Skeletal muscle satellite cell (primary cell): ENCODE data around the gene NINJ1. TPM values are rescaled to one million over a fixed set of nuclear protein-coding genes. Genes with fewer than 3 reads are reported as not detected.
A peak's percentile ranks its signal among the peaks of the same experiment; 100 is the strongest.

ENCODE experiments used
- H3K27me3 ChIP-seq: 2 replicates; pipeline ENCODE4 v1.7.0; 2013; ENCODE audit warnings: low read length; ENCODE audit not compliant: control insufficient read depth, insufficient read depth
- H3K36me3 ChIP-seq: 2 replicates; pipeline ENCODE4 v1.7.0; 2013; ENCODE audit warnings: mild to moderate bottlenecking, control low read depth, low read length; ENCODE audit not compliant: insufficient read depth
- H3K4me1 ChIP-seq: 2 replicates; pipeline ENCODE4 v1.7.0; 2013; ENCODE audit warnings: low read length; ENCODE audit not compliant: control insufficient read depth, insufficient read depth
- H3K4me2 ChIP-seq: 2 replicates; pipeline ENCODE4 v1.7.0; 2013; ENCODE audit warnings: mild to moderate bottlenecking, low read length
- H3K4me3 ChIP-seq: 2 replicates; pipeline ENCODE4 v1.7.0; 2013; ENCODE audit warnings: low read length
- H3K9ac ChIP-seq: 2 replicates; pipeline ENCODE4 v1.7.0; 2013; ENCODE audit warnings: mild to moderate bottlenecking, low read depth, low read length, moderate library complexity
- H3K9me3 ChIP-seq: replicated peaks from 2 replicates; pipeline ENCODE4 v1.7.0; 2013; ENCODE audit warnings: mild to moderate bottlenecking, control low read depth, low read length
- total RNA-seq: library from RNA; depleted of rRNA; stranded (reverse); fragments of >200 nt; gene quantifications from 2 replicates; pipeline ENCODE4 v1.2.3, GENCODE V29; 2012; rRNA removed

Gene NINJ1, protein sequence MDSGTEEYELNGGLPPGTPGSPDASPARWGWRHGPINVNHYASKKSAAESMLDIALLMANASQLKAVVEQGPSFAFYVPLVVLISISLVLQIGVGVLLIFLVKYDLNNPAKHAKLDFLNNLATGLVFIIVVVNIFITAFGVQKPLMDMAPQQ
- 16.6 and 20.0 TPM in 2 replicates for total RNA-seq

DNA sequence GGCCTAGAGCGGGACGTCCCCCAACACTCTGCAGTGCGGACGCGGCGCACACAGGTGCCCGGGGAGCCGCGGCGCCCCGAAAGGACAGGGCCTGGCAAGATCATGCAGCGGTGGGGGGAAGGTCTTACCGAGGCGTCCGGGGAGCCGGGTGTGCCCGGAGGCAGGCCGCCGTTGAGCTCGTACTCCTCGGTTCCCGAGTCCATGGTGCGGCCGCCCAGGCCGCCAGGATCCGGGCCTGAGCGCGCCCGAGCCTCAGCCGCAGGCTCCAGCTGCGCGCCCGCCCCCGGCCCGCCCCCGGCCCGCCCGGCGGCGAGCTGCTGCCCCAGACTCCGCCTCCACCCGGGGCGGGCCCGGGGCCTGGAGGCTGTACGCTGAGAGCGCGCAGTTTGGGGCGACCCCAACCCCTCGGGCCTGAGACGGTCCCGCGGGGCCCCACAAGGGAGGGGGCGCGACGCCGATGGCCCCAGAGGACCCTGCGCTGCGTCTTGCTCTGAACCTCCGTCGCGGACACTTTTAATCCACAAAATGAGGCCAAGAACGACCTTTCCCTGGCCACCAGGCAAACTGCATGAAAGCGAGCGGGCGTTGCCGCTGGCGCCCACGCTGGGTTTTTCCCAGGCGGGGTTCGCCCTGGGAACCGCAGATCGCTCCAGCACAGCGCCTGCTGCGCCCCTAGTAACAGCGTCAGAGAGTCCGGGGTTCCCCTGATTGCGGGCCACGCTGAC lies at the start of gene NINJ1:
Gene NINJ1, minus strand, starts transcription at position 237 of the 725 bp plus-strand sequence. Its CDS starts 34 bp downstream, at position 203.
- peaks cover 42% of the 10 kb centered on the region for H3K4me1 ChIP-seq

DNA sequence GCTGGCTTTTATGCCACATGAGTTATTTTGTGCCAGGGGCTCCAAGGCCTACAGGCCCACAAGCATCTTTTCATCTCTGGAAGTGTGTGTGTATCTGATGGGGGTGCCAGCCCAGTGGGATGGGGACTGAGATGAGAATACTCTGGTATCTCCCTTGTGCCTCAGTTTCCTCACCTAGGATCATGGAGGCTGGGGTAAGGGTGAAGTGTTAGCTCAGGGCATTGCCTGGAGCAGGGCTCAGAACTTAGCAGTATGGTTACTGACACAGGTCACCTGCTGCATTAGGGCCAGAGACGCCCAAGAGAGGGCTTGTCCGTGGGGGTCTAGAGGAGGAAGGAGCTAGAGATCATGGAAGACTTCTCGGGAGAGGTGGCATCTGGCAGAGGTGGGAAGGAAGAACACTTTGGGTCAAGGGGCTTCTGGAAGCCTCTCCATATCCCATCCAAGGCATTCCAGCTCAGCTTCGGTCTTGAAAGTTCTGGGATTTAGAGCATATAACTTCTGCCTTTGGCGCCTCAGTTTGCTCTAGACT lies 49.1 kb upstream of the NINJ1 start:
- H3K4me3 ChIP-seq = no peak overlapping the region
- no peaks in the 10 kb centered on the region for H3K36me3 ChIP-seq
- H3K4me1 ChIP-seq = no peaks in the 10 kb centered on the region
- H3K9ac ChIP-seq = no peak overlapping the region
- H3K4me2 ChIP-seq = peak overlapping the region; percentile 74
- H3K27me3 ChIP-seq = peaks cover 72% of the 10 kb centered on the region
- no peaks in the 10 kb centered on the region for H3K9me3 ChIP-seq

More for the DNA sequence above, at the start of gene NINJ1:
- H3K27me3 ChIP-seq = no peaks in the 10 kb centered on the region
- peak within 1 kb of the TSS; percentile 89 for H3K4me2 ChIP-seq
- peaks cover 4% of the 10 kb centered on the region for H3K9me3 ChIP-seq
- H3K36me3 ChIP-seq = no peaks in the 10 kb centered on the region
- peak within 1 kb of the TSS; percentile 92 for H3K4me3 ChIP-seq
- peak within 1 kb of the TSS; percentile 87 for H3K9ac ChIP-seq

DNA sequence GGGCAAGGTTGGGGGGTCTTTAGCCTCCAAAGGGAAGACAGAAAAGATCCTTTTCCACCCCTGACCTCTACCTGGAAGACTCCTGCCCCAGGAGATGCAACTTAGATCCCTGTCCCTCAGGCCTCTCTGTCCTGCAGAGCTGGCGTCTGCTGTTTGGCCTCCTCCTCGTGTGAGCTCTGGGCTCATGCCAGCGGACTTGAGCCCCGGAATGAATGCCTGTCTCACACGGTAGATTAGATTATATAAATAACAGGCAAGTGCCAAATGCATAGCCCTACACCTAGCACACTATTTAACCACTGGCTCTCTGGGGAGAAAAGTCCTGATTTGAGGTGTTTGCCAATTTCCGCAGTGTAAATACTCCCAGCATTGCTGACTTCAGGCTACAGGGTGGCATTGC lies 48.5 kb upstream of the NINJ1 start:
- H3K4me3 ChIP-seq = no peak overlapping the region
- H3K4me2 ChIP-seq = no peak overlapping the region
- peaks cover 75% of the 10 kb centered on the region for H3K27me3 ChIP-seq
- no peaks in the 10 kb centered on the region for H3K36me3 ChIP-seq
- H3K9ac ChIP-seq = no peak overlapping the region
- no peaks in the 10 kb centered on the region for H3K9me3 ChIP-seq
- no peaks in the 10 kb centered on the region for H3K4me1 ChIP-seq

DNA sequence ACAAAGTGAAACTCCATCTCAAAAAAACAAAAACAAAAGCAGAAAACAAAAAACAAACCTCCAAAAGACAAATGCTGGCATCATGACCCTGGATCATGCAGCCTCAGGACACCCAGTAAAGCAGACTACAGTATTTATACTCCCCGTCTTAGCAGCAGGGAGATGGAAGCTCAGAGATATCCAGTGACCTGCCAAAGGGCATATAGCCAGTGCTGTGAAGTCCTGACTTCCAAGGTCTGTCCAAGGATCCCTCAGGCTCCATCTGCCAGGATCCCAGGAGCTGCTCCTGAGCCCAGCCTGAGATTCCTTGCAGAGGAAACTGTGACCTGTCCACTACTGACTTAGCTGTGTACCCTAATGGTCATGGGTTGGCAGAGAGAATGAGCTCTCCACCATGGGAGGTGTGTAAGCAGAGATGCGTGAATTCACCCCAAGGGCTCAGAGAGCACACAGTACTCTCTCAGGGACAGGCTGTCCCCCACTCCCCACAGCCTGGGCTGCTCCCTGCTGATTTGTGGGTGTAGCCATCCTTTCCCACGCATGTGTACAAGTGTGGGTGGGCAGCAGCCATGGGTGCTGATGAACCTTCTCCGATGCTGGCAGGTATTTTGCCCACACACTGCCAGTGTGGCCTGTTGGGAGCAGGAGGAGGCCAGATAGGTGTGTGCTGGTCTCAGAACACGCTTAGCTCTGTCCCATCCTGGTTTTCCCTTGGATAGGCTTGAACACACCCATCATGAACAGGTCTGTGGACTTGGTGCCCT lies 47.8 kb upstream of the NINJ1 start:
- H3K4me2 ChIP-seq = no peak overlapping the region
- no peaks in the 10 kb centered on the region for H3K9me3 ChIP-seq
- no peak overlapping the region for H3K9ac ChIP-seq
- no peaks in the 10 kb centered on the region for H3K36me3 ChIP-seq
- H3K4me3 ChIP-seq = no peak overlapping the region
- no peaks in the 10 kb centered on the region for H3K4me1 ChIP-seq
- H3K27me3 ChIP-seq = peaks cover 70% of the 10 kb centered on the region

DNA sequence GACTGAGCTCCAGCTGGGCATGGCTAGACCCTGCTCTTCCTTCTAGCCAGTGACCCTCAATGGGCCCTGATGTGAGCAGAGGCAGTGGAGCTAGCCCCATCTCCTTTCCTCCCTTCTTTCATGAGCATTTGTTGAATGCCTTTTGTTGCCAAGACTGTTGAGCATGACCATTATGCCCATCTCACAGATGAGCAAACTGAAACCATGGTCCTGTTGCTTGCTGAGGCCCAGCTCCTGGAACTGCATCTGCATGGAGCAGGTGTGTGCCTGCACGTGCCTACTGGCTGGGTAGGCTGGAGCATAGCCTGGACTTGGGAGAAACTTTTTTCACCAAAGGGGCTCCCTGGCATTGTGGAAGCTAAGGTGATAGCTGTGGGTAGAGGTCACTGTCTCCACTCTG lies 46.9 kb upstream of the NINJ1 start:
- H3K27me3 ChIP-seq = peaks cover 64% of the 10 kb centered on the region
- H3K4me1 ChIP-seq = no peaks in the 10 kb centered on the region
- H3K9ac ChIP-seq = no peak overlapping the region
- no peaks in the 10 kb centered on the region for H3K9me3 ChIP-seq
- no peak overlapping the region for H3K4me3 ChIP-seq
- H3K36me3 ChIP-seq = no peaks in the 10 kb centered on the region
- no peak overlapping the region for H3K4me2 ChIP-seq

DNA sequence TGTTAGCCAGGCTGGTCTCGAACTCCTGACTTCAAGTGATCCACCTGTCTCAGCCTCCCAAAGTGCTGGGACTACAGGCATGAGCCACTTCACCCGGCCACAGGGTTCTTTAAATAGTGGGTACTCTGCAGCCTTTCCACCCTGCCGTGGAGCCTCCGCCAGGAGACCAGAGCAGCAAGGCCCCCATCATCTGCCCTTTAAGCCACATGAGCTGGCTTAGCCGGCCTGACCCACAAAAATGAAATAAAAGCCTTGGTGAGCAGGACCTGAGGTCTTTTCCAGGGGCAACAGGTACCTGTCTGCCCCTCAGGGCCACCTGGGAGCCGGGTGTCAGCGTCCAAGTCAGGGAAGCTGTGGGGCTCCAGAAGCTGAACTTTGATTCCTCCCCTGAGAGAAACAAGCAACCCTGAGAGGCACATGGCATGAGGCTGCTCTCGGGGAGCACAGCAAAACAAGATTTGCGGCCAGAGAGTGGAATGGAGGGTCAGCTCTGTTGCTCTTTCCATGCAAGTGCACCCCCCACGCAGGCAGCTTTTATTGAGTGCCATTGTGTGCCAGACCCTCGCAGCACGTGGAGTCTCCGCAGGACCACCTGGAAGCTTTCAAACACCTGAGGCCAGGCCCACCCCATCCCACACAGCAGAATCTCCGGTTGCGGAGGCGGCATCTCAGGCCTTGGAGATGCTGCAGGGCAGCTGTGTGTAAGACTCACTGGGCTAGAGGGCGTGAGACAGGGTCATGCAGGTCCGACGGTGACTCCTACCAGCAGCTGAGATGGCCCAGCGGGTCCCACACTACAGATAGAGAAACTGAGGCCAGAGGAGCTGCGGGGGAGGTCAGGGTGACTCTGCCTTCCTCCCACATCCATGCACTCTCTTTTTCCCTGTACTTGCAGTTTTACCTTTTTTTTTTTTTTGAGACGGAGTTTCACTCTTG lies 45.1 kb upstream of the NINJ1 start:
- H3K4me1 ChIP-seq = no peaks in the 10 kb centered on the region
- H3K9ac ChIP-seq = no peak overlapping the region
- H3K27me3 ChIP-seq = peaks cover 55% of the 10 kb centered on the region
- H3K4me2 ChIP-seq = no peak overlapping the region
- H3K36me3 ChIP-seq = no peaks in the 10 kb centered on the region
- H3K4me3 ChIP-seq = no peak overlapping the region
- no peaks in the 10 kb centered on the region for H3K9me3 ChIP-seq

DNA sequence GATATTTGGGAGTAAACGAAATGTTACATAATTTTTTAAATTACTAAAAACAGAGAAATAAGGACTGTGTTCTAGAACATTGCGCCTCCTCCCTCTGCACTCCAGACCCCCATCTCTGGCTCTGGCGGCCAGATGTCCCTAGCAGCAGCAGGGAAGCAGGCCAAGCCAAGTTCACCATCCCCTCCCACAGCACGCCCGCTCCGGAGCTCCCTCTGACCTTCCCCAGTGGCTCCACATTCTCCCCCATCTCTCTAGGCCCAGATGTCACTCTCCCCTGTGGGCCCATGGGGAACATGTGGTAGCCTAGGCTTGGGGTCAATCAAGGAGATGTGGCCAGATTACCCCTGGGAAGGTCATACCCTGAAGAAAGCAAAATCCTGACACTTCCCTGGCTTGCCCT lies 43.6 kb upstream of the NINJ1 start:
- H3K4me2 ChIP-seq = no peak overlapping the region
- peaks cover 51% of the 10 kb centered on the region for H3K27me3 ChIP-seq
- no peak overlapping the region for H3K9ac ChIP-seq
- H3K4me1 ChIP-seq = no peaks in the 10 kb centered on the region
- no peaks in the 10 kb centered on the region for H3K9me3 ChIP-seq
- no peaks in the 10 kb centered on the region for H3K36me3 ChIP-seq
- H3K4me3 ChIP-seq = no peak overlapping the region

DNA sequence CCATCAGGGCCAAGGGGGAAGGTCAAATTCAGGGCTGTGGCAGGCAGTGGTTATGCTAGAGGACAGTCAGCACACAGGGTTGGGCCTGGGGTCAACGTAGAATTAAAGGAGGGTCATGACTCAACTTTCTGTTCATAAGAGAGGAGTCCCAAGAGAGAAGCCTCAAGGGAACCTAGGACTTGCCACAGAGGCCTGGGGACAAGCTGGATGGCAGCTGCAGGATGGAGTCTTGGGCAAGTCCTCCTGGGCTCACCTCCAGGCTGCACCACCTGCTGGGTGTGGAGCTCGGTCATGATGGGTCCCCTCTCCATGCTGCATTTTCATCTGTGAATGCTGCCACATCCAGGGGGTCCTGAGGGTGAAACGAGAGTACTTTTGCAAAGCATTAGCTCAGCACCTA lies 40.9 kb upstream of the NINJ1 start:
- H3K36me3 ChIP-seq = no peaks in the 10 kb centered on the region
- H3K27me3 ChIP-seq = peaks cover 43% of the 10 kb centered on the region
- H3K4me1 ChIP-seq = no peaks in the 10 kb centered on the region
- no peak overlapping the region for H3K9ac ChIP-seq
- H3K4me2 ChIP-seq = no peak overlapping the region
- no peaks in the 10 kb centered on the region for H3K9me3 ChIP-seq
- H3K4me3 ChIP-seq = no peak overlapping the region

DNA sequence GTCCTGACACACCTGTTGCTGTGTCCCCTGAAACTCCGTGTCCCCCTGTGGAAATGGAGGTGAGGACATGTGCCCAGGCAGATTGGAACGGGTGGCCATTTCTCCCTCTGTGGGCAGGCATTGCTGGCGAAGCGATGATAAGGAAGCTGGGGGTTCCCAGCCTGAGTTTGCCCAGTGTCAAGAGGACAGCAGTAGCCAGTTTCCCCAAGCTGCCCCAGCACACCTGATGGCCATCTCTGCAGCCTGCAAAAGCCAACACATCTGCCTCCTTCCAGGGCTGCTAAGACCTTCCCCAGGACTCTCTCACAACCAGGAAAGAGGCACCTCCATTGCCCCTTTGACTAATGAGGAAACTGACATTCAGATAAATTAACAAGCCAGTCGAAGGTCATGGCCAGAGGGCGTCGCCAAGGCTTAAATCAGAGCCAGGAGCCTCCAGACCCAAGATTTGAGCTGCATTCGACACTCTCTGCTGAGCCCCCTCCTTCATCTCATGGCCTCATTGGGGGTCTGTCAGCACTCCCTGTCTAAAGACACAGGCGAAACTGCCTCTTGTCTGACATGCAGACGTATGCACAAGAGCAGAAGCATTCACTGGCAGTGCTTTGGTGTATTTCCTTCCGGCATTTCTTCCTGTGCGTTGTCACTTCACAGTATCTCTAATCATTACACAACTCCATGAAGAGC lies 39.5 kb upstream of the NINJ1 start:
- Histone ChIP-seq H3K4me1 (no peaks in the 10 kb centered on the region), H3K9me3 (no peaks in the 10 kb centered on the region), H3K9ac (no peak overlapping the region), H3K4me2 (no peak overlapping the region), H3K4me3 (no peak overlapping the region), H3K27me3 (peaks cover 53% of the 10 kb centered on the region), H3K36me3 (no peaks in the 10 kb centered on the region)

DNA sequence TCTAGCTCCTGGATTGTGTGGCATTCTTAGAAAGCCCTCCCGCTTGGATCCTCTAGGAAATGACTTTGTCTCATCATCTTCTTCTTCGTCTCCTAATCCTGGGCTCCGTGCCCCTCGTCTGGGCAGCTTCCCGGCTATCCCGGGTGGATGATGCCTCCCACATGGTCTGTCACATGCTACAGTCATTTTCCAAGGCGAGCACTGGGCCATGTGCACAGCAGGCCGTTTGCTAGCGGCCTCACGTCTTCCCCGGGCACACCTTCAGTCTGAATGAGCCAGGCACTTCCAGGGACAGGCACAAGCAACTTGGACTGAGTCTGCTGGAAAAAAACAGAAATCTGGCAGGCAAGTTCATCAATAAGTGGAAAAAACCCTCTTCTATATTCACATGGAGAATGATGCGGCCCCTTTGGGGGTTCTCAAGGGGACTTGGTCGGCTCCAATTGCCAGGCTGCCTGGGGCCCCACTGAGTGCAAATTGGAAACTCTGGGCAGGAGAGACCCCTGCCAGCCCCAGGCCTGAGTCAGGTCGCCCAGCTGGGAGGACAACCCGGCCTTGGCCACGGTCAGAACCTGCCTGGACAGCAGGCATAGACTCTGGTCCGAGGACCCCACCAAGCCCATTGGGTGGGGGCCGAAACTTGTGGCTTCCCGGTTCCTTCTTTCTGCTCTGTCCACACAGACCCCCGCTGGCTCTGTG lies 38.8 kb upstream of the NINJ1 start:
- Histone ChIP-seq H3K4me1 (no peaks in the 10 kb centered on the region), H3K36me3 (no peaks in the 10 kb centered on the region), H3K9me3 (no peaks in the 10 kb centered on the region), H3K9ac (no peak overlapping the region), H3K4me3 (no peak overlapping the region), H3K27me3 (peaks cover 51% of the 10 kb centered on the region), H3K4me2 (no peak overlapping the region)
